ENCODE measurements around the gene PLN.

The PLN gene

DNA sequence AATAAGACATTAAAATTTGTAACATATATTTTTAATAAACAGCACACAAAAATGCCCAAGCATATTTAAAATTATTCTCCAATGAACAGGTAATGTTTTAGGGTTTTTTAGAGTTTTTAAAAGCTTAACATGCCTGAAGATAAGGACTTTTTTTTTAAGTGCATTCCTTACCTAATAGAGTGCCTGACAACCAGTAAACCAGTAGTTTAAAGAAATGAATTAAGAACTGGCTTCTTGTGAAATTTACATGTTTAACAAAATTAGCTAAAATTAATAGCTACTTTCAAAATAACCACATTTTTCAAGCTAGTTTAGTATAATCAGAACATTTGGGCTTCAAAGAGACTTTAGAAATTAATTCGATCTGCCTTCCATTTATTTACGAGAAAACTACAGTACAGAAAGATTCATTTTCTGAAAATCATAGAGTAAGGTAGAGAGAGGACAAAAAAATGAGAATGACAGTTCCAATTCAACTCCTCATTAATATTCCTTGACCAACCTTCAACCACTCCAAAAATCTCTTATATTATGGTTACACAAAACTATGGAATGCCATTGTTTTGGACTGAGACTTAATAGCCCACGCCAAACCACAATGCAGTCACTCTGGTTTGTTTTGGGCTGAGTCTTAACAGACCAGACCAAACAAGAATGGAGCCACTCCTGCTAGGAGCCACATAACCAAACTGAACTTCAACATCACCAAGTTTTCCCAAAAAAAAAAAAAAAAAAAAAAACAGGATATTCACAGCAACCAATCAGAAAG lies 5.7 kb upstream of the PLN start:
- DNase-seq: no peak

GRCh38 chr6:118544105-118544504 lies 4.0 kb upstream of the PLN start:
- no peak for DNase-seq

DNA sequence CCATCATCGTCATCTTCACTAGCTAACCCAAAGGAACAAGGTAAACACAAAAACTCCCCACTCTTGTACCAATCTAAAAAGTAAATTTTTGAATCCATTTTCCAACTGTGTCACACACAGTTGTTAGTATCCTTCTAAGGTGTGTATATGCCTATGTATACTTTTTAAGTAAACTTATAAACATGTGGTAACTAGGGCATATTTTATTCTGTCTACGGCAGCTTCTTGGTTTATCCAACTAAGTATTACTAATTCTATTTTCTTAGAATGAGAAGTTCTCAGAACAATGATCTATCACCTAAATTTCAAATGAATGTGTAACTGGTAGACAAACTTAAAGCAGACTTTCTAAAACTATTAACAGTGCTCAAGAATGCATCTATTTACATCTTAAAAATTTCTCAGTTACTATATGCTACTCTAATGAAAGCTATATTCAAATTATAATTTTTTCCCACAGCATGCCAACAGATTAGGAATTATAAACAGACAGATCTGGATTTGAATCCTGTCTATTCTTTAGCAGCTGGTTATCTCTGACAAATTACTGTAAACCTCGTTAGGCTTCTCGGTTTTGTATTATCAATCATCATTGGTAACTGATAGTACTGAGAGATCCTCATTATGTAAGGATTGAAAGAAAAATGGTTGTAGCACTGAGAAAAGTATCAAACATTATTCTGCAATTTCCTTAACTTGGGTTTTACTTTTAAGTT lies 1.8 kb upstream of the PLN start:
- no peak for DNase-seq

- DNase-seq: no peak
These were observed 1.2 kb upstream of the PLN start for GRCh38 chr6:118546880-118547218.

- DNase-seq: no peak
These were observed 517 bp downstream of the PLN start for GRCh38 chr6:118548613-118549012.

DNA sequence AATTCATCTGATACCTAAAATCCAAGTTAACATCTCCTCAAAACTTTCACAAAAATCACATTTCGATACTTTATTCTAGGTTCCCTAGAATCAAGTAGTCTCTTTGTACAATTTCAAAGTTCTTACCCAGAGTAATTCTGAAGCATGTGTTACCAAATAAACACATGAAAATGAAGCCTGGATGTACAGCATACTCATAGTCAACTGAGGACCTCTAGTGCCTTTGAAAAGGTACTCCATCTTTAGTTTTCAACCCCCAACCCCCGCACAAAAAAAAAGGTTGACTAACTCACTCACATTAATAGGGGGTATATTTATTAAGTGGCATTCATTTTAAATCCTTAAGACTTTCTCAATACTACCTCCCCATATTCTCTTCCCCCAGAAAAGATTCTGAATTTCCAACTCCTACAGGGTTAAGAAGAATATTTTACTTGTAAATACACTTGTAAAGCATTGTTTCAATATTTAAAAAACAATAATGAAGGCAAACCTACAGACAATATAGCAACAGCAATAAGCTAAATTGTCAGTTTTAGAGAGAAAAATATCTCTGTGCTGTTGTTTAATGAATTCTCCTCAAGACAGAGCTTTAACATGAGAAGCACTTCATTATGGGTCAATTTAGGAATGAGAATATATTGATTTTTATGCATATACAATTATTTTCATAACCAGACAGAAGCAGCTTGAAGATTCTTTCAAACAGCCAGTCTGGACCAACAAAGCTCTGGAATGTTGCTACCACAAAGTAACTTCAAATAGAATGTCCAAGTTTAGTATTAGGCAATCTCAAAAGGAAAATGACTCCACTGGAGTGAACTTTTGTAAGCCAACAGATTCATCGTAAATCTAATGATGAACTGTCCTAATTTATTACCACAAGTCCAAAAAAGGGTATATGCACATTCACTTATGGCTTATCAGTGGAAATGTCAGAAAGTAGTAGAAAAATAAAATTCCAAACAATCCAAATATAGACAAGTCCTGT lies 3.3 kb downstream of the PLN start:
- DNase-seq: peak; percentile 47 to 55

DNA sequence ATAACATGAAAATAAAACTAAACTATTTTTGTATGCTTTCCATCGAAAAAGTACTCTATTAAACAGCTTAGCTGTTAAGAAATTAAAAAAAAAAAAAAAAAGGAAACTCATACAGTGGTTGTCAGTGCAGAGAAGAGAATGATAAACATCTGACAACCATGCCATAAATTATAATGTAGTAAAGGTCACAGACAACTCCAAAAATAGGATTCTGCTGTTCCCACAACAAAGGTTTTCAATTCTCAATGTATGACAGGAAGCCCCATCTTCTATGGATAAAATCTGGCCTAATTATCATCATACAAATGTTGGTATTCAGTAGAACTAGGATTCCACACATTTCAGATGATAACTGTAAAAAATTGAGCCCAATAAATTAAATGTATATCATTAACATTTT lies 5.0 kb downstream of the PLN start:
- DNase-seq: no peak

GRCh38 chr6:118554698-118555097 lies 6.6 kb downstream of the PLN start:
- DNase-seq: no peak

- DNase-seq: no peak
These were observed 10.5 kb downstream of the PLN start for GRCh38 chr6:118558464-118559217.

DNA sequence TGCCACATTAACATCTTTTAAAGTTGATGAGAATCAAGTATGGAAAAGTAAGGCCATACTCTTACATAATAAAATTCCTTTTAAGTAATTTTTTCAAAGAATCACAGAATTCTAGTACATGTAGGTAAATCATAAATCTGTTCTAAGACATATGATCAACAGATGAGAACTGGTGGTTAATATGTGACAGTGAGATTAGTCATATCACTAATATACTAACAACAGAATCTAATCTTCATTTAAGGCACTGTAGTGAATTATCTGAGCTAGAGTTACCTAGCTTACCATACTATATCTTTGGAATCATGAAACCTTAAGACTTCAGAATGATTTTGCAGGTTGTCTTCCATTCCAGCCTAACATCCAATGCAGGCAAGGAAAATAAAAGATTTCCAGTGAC lies 11.6 kb downstream of the PLN start:
- no peak for DNase-seq

- no peak for DNase-seq
These were observed 14.2 kb downstream of the PLN start for GRCh38 chr6:118562248-118562647.

DNA sequence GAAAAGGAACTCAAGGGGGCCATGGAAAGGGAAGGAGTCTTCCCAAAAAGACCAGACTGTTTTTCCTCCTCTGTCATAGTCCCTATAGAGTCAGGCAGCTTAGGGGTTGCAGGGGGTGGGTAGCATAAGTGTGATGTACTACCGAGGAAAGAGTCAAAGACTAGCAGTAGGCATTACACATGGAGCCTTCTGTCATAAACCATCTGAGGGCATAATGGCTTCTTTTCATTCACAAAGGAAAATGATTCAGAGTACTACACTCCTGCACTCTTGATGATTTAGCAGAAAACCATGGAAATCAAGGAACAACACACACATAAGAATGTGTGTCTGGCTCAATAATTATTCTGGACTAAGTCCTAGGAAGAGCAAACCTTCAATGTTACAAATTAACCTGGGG lies 14.9 kb downstream of the PLN start:
- no peak for DNase-seq

DNA sequence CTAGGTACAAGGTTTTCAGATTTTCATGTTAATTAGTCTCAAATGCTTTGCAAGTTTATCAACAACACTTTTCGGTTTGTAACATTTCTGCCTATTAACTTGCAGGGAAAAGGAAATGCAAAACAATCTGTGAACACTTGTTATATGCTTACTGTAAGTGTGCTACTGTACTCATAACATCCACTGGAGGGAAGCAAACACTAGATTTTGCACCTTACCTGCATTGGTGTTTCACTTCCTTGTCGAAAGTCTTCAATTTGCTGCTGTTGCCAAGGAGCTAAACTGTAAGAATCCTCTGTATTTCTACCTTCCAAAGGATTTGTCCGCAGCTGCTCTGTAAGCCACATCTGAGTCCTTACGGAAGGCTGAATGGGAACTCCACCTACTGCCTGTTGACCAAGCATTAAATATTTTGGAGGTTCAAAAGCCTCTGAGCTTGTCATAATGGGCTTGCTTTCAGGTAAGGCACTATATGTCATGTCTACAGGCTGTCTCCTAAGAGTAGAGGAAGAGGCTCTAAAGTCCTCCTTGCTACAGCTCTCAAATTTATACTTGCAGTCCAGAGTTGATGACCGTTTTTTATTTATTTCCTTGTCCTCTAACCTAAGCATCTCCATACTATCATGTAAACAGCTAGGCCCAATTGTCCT lies 17.3 kb downstream of the PLN start:
- DNase-seq: no peak

GRCh38 chr6:118567974-118568373 lies 19.9 kb downstream of the PLN start:
- DNase-seq: no peak

DNA sequence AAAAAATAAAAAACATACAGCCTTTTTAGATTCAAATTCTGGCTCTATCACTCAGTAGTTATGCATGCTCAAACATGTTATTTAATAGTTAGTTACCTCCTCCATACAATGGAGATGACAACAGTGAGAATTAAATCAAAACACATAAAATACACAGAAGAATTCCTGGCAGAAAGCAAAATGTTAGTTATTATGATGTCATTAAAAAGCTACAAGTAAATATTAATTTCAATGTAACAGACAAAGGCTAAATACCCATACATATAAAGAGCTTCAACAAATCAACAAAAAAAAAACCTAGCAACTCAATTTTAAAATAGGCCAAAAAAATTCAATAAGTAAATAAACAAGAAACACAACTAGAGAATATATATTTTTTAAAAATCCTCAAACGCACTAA lies 21.4 kb downstream of the PLN start:
- no peak for DNase-seq

DNA sequence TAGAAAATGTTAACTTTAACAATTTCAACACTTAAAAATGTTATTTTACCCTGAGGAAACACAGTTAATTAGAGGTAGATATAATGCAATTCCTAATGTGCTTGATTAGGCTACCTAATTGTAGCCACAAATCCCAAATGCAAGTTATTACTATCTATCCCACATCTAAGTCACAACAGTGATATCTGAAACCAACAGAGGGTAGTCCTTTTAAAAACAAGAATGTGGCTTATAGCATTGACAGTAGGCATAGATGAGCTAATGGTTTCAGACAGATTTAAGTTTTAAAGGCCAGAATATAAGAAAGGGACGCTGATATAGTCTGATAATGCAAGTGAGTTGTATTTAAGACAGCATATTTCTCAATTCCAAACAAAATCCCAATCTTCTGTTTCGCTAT lies 23.0 kb downstream of the PLN start:
- DNase-seq: no peak

DNA sequence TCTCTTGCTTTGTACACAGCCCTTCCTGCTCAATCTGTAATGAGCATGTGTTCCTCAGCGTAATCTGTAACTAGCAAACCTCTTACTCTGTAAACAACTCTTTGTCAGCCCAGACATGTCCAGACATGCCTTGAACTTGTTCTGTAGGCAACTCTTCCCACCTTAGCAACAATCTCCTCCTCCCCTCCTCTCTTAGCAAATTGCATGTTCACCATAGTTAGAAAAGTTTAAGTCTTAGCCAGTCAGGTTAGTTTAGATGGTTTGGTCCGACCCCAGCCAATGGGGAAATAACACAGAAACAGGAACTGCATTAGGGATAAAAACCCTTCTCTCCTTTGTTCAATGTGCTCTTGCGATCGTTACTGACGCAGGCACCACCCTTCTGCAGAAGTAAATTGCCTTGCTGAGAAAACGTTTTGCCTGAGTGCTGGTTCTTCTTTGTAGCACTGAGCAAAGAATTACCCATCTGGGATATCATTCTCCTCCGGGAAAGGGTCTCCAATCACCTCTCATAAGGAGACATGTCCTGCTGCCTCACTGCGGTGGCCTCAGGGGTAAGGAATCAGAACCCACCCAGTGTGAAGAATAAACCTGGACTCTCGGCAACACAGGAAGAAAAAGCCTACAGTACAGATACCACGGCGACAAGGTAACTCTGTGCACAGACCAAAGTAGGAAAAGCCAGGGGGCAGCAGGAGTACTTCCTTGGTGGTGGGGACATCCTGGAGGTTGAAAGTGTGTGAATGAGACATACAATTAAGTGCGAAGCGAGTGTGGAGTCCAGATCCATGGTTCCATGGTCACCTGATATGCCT lies 26.2 kb downstream of the PLN start:
- no peak for DNase-seq

DNA sequence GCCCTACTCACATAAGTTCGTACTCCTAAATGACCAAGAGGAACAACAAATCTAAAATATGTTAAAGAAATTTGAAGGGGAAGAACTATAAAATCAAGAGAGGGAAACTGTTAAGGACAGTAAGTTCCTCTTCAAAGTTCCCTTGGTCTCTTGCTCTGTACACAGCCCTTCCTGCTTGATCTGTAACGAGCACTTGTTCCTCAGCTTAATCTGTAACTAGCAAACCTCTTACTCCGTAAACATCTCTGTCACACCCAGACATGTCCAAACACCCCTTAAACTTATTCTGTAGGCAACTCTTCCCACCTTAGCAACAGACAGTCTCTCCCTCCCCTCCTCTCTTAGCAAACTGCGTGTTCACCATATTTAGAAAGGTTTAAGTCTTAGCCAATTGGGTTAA lies 29.9 kb downstream of the PLN start:
- no peak for DNase-seq

GRCh38 chr6:118578617-118579016 lies 30.5 kb downstream of the PLN start:
- no peak for DNase-seq

DNA sequence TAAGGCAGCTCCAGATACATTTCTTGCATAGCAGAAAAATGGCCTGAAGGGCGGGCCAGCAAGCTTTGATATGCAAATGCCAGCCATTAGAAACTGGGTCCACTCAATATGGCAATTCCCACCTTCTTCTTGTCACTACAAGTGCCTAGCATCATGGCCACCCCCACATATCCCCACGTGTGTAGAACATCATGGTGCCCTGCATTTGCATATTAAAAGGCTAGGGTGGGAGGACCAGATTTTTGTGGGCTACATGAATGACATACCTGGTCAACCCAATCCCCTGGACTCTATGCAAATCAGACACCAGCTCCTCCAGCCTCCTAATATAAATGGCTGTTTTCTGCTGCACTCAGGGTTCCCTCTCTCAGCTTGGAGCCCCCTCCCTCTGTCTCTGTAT lies 31.7 kb downstream of the PLN start:
- no peak for DNase-seq

Measured in SHP77 (cell line).